NCI-H1417 (cell line): ENCODE data around the gene DPP10.

ENCODE experiments used
- DNase-seq, 3 experiments: peaks; one replicate each; lab custom pipeline; 2025; lab: John Stamatoyannopoulos, UW

DPP10 gene

GRCh38 chr2:114609203-114609602 is 166.8 kb downstream of the DPP10 start:
- DNase-seq, result no peak

- peak; percentile 3 to 61 (median 17) for DNase-seq
Measured at GRCh38 chr2:114609801-114610200, 167.4 kb downstream of the DPP10 start.

GRCh38 chr2:114610677-114611076 is 168.2 kb downstream of the DPP10 start:
- DNase-seq, result peak in 2 of 3 experiments; percentile 16 to 62

GRCh38 chr2:114614592-114614991 is 172.2 kb downstream of the DPP10 start:
- DNase-seq, result peak in 1 of 3 experiments; percentile 40

- no peak for DNase-seq
Measured at GRCh38 chr2:114628481-114628880, 186.0 kb downstream of the DPP10 start.

DNA sequence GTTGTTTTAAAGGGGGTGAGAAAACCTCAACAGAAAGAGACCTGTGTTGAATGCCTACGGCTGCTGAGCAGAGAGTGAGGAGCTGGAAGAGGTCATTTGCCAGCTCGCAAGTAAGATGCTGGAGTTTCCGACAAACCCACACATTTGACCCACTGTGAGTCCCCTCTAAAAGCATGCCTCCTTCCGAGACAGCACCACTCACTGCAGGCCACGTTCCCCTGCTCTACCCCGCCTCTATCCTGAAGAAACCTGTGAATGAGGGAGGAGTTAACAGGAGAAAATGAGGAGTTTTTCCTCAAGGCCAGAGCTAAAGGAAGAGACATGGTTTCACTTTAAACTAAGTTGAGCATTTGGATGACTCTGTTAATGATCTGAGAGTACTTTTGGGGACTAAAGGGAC is 188.7 kb downstream of the DPP10 start:
- DNase-seq, result no peak

GRCh38 chr2:114642166-114642770 is 199.8 kb downstream of the DPP10 start:
- peak in 1 of 3 experiments; percentile 37 for DNase-seq

DNA sequence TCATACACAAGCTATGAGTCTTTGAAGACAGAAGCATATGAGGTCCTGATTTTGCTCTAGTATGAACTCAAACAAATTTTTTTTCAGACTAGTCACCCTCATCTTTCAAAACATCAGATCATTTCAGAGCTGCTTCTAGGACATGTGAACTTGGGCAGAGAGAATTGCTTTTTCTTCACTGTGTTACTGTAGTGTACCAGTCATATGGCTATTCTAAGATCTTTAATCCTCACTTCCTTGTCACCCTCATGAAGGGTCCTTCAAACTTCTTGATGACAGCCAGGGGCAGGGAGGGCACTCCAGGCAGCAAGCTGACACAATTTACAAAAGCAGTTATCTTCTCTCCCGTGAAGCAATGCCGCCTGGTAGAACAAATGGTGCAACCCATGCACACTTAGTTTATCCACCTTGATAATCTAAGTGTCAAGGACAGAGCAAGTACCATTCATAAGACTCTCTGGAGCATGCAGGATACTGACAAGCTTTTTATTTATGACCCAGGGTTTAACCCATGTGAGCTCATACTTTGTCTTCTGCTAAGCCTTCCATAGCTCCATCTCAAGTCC is 200.6 kb downstream of the DPP10 start:
- no peak for DNase-seq

GRCh38 chr2:114651933-114652332 is 209.5 kb downstream of the DPP10 start:
- DNase-seq, result no peak

- DNase-seq, result no peak
Measured at GRCh38 chr2:114659880-114660279, 217.4 kb downstream of the DPP10 start.

DNA sequence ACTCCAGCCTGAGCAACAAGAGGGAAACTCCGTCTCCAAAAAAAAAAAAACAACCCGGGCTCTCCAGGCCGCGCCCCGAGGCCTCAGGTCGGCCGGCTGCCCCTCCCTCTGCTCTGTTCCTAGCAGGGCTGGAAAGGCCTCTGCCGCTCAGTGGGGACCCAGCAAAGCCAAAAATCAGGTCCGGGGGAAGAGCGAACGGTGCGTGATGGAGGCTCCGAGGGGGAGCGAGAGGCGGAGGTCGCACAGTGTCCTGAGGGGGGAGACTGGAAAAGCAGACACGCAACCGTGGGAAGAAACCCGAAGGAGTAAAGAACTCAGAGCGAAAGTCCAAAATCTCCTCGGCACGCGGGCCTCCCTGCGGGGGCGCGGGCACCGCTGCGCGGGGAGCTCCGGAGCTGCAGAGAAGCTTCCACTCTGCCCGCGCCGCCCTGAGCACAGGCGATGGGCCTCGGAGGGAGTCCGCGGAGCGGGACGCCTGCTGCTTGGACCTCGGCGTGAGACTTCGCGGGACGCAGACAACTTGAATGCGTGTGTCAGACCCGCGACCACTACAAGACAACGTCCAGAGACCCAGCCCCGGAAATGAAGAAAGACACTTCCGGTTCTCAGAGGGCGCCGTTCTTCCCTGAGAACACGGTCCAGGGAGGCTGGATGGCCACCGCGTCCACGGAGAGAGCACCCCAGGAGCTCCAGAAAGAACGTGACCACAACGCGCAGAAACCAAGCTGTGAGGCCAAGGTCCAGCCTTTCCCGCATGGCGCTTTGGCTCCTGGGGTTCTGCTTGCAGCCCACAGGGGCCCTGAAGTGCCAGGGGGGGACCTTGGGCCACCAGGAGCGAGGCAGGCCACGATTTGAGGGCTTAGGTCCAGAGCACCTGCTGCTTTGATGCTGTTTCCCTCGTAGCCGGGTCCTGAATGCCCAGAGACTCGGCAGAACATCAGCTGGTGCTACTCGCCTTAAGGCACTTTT is 219.8 kb downstream of the DPP10 start:
- peak; percentile 2 to 84 (median 81) for DNase-seq

- no peak for DNase-seq
Measured at GRCh38 chr2:114668415-114668814, 226.0 kb downstream of the DPP10 start.

GRCh38 chr2:114683251-114683650 is 240.8 kb downstream of the DPP10 start:
- DNase-seq, result no peak

GRCh38 chr2:114684403-114684802 is 242.0 kb downstream of the DPP10 start:
- DNase-seq, result no peak

- no peak for DNase-seq
Measured at GRCh38 chr2:114685102-114685501, 242.7 kb downstream of the DPP10 start.

DNA sequence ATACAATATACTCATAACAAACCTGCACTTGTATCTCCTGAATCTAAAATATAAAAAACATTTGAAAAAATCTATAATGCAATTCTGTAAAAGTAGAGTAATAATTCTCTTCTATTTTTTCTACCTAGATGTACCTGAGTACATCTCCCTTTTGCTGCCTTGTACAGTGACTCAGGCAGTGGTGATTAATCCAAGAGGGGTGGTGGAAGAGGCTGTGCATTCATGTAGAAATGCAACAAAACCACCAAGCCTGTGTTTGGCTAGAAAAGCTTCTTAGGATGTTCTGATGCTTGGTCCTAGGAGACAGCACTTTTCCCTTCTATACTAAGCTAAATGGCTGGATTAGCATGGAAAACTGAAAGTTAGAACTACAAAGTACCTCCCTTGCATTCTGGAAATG is 245.8 kb downstream of the DPP10 start:
- DNase-seq, result no peak

DNA sequence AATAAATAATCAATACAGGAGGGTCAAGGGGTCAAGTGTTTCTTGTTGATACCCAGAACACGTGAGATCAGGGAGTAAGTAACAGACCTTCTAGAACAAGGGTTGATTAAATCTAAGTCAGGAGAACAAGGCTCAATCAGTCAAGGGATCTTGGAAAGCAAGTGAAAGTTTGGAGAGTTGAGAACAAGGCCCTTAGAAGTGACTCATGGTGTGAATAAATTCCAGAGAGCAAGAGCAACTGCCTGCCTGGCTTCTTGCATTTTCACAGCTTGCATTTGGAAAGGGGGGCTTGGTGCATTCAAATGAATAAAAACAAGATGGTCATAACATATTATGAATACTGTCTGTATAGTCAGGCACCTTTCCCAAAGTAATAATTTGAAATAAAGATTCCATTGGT is 256.1 kb downstream of the DPP10 start:
- DNase-seq, result no peak

DNA sequence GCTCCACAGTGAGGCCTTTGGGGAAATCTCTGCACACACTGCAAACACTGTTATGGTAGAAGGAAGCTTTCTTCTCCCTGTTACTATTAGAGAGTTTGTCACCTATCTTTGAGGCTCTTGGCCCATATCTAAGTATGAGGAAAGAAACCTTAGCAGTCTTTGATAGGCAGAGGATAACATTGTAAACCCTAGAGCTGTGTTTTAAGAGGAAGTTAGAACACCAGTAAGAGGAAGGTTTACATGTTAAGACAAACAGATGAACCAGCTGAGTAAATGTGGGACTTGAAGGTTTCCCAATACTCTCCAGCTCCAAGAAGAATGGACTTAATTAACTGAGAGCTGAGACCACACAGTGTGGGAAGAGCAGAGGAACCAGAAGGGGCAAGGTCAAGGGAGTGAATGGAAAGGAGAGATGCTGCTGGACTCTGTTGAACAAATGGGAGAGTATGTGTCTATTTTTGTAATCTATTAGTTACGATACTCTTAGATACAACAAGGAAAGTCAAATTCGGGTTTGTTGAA is 257.0 kb downstream of the DPP10 start:
- DNase-seq, result no peak

DNA sequence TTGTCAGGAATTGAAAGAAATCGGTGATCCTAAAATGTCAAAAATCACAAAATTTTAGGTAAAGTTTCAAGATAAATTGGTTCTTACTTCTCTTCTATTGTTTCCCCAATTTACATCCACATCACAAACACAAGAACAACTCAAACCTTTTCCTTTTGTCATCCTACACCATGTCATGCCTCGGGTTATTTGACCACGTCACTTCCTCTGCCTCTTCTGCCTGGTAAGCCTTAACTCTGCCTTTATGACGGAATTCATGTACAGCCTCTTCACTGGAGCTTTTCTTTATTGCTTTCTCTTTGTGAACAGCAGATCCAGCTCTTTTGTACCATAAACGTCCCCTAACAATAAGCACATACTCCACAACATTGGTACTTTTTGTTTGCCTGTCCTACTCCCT is 258.0 kb downstream of the DPP10 start:
- DNase-seq, result peak in 1 of 3 experiments; percentile 7

DNA sequence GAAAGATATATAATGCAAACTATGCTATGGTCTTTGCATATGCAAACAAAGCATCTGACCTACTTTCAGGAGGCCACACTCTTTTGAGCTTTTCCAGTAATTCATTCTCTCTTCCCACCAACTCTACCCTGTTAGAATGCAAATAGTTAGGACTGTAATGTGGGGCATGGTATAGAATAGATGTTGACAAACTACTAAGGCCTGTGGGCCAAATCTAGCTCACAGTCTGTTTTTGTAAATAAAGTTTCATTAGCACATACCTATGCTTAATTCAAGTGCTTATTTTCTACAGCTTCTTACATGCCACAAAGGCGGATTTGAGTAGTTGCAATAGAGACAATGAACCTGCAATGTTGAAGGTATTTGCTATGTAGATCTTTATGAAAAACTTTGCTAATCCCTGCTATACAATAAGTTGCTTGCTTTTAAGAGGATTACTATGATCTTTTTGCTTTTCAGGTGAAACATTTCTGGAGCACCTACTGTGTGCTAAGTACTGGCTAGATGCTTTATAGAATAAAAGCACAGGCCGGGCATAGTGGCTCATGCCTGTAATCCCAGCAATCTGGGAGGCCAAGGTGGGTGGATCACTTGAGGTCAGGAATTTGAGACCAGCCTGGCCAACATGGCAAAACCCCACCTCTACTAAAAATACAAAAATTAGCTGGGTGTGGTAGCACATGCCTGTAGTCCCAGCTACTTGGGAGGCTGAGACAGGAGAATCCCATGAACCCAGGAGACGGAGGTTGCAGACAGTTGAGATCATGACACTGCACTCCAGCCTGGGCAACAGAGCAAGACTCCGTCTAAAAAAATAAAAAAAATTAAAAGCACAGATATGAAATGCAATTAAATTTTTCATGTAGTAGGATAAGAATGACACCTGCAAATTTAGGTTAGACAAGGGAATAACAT is 267.8 kb downstream of the DPP10 start:
- DNase-seq, result no peak

DNA sequence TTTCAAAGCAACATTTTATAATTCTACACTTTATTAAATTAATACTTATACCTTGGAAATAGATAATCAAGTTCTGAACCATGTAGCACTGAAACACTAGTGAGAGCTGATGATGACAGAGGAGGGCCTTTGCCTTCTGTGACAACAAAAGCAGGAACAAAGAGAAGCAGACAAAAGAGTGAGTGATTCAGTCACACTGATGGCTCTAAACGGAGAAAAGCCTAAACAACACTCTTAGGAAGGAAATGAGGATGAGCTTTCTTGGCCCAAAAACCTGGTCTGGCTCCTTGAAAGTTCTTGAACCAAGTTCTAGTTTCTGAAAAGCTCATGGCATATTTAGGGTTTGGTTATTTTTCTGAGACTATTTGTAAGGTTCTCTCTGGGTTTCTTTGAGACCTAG is 271.9 kb downstream of the DPP10 start:
- peak in 2 of 3 experiments; percentile 11 to 54 for DNase-seq

GRCh38 chr2:114717049-114717448 is 274.6 kb downstream of the DPP10 start:
- DNase-seq, result no peak
